ENCODE results near the gene KCNA2.

GRCh38 chr1:110572751-110573150 lies 33.4 kb downstream of the KCNA2 start:
- TF ChIP-seq TAF1 (IDR thresholded peaks at IDR 0.05; ENCODE audit: low read depth, low read length): no peak
- TF ChIP-seq POLR2A (IDR thresholded peaks at IDR 0.05; ENCODE audit: low read depth, low read length): no peak
- no peak for TF ChIP-seq PAX5 (IDR thresholded peaks at IDR 0.05; ENCODE audit: insufficient read depth, low read length, severe bottlenecking)
